ENCODE data around the gene B3GNT3.

GRCh38 chr19:17817668-17818363, 22.9 kb downstream of the B3GNT3 start:
- TF ChIP-seq CTCF (IDR thresholded peaks at IDR 0.05) (no peak), ZFX (IDR thresholded peaks at IDR 0.05; ENCODE audit: borderline replicate concordance) (no peak)
